SK-N-MC (cell line): Measurements from ENCODE around the gene PDZD2.

Experiments
- DNase-seq: peaks from one replicate; pipeline ENCODE4 v3.0.0-alpha.2; 2011; ENCODE audit warnings: low read depth, low spot score
- H3K27ac ChIP-seq: fragments of 200-600 bp; sonication (generic); 2 replicates; pipeline ENCODE4 v1.5.1; 2016; ENCODE audit warnings: mixed run types
- H3K36me3 ChIP-seq: fragments of 200-600 bp; sonication (generic); 2 replicates; pipeline ENCODE4 v1.6.1; 2017; ENCODE audit warnings: antibody characterized with exemption, low read length, mixed read lengths; ENCODE audit not compliant: insufficient read depth
- H3K4me3 ChIP-seq: fragments of 200-600 bp; sonication (generic); 2 replicates; pipeline ENCODE4 v1.5.1; 2016
- H3K9ac ChIP-seq: fragments of 200-600 bp; sonication (generic); 2 replicates; pipeline ENCODE4 v1.8.0; 2017; ENCODE audit warnings: mixed run types, mixed read lengths; ENCODE audit not compliant: insufficient read length
- H3K9me3 ChIP-seq: fragments of 200-600 bp; sonication (generic); 2 replicates; pipeline ENCODE4 v1.6.1; 2017; ENCODE audit warnings: low read depth, mild to moderate bottlenecking, antibody characterized with exemption, low read length, moderate library complexity, mixed read lengths
- EZH2 ChIP-seq: fragments of 200-600 bp; sonication (generic); IDR thresholded peaks from one replicate; pipeline ENCODE4 v1.6.1; 2017; ENCODE audit warnings: antibody characterized with exemption
- FOXP2 ChIP-seq: optimal IDR thresholded peaks from 2 replicates; pipeline ENCODE3; 2011; ENCODE audit warnings: mild to moderate bottlenecking, moderate library complexity; ENCODE audit not compliant: insufficient read depth; ENCODE audit errors: extremely low read length, control extremely low read depth
- POLR2AphosphoS5 ChIP-seq: IDR thresholded peaks from 2 replicates; pipeline ENCODE4 v1.6.1; 2012; ENCODE audit warnings: mild to moderate bottlenecking, low read depth, low read length, borderline replicate concordance

The PDZD2 gene

DNA sequence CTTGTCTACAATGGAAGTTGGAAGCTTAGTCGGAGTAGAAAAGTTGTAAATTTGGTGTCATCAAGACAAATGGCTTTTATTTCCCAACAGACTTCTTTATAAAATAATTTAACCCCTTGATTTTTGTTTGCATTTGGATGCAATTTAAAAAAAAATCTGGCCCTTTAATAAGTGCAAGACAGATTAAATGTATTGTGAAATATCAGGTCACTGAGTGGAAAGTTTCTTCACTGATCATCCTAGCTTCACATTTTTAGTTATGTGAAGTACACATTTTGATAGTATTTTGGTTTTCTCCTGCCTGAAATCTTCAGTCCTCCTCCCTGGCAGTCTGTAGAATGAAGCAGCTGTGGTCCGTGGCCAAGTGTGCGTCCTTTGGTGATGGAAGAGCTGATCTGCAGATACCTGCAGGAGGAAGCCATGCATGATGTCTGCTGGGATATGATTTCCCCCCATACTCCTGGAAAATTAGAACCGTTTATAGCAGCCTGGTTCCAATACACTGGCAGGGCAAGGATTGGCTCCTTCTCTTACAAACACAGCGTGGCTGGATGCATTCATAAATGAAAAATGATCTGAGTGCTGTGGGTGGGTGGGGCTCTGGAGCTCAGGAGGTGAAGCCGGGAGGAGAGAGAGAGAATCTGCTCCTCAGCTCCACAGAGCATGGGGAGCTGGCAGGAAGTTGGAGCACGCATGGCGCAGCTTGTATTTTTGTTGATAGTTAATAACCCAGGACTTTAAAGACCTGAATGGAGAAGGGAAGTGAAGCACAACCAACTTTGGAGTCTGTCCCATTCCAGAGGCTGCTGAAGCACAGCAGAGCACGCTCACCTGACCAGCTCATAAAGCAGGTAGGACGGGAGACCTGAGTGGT is 296.8 kb downstream of the PDZD2 start:
- no peak for DNase-seq
- H3K9me3 ChIP-seq, result no peaks in the 10 kb centered on the region
- H3K36me3 ChIP-seq, result no peaks in the 10 kb centered on the region
- TF ChIP-seq EZH2 (no peak), POLR2AphosphoS5 (no peak), FOXP2 (no peak)
- no peak overlapping the region for H3K9ac ChIP-seq
- H3K27ac ChIP-seq, result no peak overlapping the region
- H3K4me3 ChIP-seq, result no peak overlapping the region

DNA sequence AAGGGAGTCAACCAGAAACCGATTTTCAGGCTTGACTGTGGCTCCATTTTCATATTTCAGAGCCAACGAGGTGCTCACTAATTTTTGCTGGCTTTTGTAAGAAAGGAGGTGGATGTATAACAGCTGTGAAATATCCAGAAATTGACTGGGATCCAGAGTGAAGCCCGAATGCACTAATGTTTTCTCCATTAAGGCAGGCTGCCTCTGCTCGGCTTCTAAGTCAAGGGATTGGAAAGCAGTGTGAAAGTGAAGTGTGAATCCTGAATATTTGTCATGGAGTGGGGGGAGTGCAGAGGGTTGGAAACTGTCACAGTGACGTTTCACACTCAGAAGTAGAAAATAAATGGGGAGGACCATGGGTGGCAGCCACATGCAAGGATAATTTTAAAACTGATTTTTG is 297.8 kb downstream of the PDZD2 start:
- Histone ChIP-seq H3K9ac (no peak overlapping the region), H3K9me3 (no peaks in the 10 kb centered on the region), H3K36me3 (no peaks in the 10 kb centered on the region), H3K27ac (no peak overlapping the region), H3K4me3 (no peak overlapping the region)
- DNase-seq, result no peak
- TF ChIP-seq POLR2AphosphoS5 (no peak), EZH2 (no peak), FOXP2 (no peak)

DNA sequence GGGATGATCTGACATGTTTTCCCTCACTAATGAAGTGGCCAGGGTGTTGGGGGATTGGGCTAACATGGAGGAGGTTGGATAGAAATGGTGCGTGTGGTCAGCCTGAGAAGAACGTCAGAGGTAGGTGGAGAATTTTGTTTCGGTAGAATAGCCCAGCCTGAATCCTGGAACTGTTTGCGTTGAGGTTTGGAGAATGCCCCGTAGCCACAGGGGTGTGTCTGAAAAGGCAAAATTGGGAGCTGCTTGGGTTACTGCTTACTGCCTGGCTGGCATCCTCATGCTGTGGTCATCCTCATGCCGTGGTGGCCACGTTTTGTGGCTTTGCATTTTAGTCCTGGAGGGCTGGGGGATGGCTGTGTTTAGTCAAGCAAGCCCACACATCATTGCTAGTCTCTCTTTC is 298.3 kb downstream of the PDZD2 start:
- no peak overlapping the region for H3K9ac ChIP-seq
- H3K27ac ChIP-seq, result no peak overlapping the region
- no peaks in the 10 kb centered on the region for H3K9me3 ChIP-seq
- no peaks in the 10 kb centered on the region for H3K36me3 ChIP-seq
- H3K4me3 ChIP-seq, result no peak overlapping the region
- DNase-seq, result no peak
- TF ChIP-seq EZH2 (no peak), POLR2AphosphoS5 (no peak), FOXP2 (no peak)

DNA sequence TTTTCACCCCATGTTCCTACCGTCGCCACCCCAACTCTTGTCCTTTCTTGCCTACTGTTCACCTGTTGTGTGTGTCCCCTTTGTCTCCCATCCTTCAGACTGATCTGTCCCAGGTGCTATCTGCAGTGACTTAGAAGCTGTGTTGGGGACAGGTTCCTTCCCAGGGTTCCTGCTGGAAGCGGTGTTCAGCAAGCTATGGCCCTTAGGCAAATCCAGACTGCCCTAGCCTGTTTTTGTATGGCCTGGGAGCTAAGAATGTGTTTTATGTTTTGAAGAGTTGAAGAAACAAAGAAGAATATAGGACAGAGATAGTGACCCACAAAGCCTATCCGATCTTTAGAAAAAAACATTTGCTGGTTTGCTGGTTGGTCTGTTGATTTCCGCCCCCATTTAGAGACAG is 298.8 kb downstream of the PDZD2 start:
- Histone ChIP-seq H3K4me3 (no peak overlapping the region), H3K9me3 (no peaks in the 10 kb centered on the region), H3K9ac (no peak overlapping the region), H3K27ac (no peak overlapping the region), H3K36me3 (no peaks in the 10 kb centered on the region)
- TF ChIP-seq FOXP2 (no peak), EZH2 (no peak), POLR2AphosphoS5 (no peak)
- DNase-seq, result no peak

DNA sequence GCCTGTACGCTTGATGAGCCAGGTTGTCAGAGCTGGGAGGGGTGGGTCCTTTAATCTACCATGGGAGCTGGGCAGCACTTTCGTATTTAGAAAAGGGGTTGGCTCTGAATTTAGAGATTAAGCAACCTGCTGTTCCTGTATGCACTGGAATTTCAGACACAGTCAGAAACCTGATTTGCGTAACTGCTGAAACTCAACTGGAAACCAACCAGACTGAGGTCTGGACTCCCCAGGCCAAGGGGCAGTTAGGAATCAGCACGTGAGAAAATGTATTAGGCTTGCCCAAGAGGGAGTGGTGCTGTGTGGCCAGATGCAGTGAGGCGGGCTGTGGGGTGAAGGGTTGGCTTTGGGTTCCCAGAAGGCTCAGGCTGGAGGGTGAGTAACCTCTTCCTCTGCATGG is 300.2 kb downstream of the PDZD2 start:
- TF ChIP-seq EZH2 (no peak), POLR2AphosphoS5 (no peak), FOXP2 (no peak)
- H3K9ac ChIP-seq, result no peak overlapping the region
- no peaks in the 10 kb centered on the region for H3K9me3 ChIP-seq
- H3K27ac ChIP-seq, result no peak overlapping the region
- H3K36me3 ChIP-seq, result no peaks in the 10 kb centered on the region
- DNase-seq, result no peak
- H3K4me3 ChIP-seq, result no peak overlapping the region

DNA sequence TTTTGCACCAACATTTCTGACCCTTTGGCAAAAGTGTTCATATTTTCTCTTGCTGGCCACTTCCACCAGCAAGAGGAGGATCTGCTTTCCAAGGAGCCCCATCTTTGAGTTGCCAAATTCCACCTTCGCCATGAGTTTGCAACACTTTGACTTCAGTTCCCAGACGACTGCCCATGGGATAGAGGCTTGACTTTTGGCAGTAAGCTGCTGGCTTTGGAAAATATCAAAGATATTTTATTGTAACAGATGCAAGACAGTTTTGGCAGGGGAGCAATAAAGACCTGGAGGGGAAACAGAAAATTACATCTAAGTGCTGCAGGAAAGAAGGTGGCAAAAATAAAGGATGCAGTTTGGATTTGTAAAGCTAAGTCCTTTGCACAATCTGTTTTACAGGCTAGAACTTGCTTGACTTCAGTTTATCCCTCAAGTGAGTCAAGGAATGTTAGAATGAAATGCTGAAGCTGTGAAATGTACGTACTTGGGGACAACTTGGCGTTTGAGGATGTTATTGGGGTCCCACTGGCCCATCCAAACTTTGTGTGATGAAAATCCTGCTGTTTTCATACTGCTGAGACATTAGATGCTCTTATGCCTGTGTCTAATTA is 302.3 kb downstream of the PDZD2 start:
- Histone ChIP-seq H3K36me3 (no peaks in the 10 kb centered on the region), H3K4me3 (no peak overlapping the region), H3K9ac (no peak overlapping the region), H3K9me3 (no peaks in the 10 kb centered on the region), H3K27ac (no peak overlapping the region)
- DNase-seq, result no peak
- TF ChIP-seq POLR2AphosphoS5, result no peak
- TF ChIP-seq FOXP2, result no peak
- TF ChIP-seq EZH2, result no peak

DNA sequence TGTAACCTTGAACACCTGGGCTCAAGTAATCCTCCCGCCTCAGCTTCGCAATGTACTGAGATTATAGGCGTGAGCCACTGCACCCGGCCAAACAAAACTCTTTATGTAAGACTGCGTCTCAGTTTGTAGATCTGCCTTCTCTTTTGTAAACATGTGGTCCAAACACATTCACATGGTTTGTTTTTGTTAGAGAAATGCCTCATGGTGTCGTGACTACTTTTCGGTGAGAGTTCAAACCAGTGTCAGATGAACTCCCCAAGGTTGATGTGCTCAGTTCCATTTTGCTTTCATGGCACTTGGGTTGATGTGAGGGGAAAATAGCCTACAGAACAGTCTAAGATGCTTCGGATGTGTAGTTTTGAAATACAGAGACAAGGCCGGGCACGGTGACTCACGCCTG is 303.6 kb downstream of the PDZD2 start:
- H3K4me3 ChIP-seq, result no peak overlapping the region
- no peak overlapping the region for H3K9ac ChIP-seq
- no peak for DNase-seq
- H3K36me3 ChIP-seq, result no peaks in the 10 kb centered on the region
- TF ChIP-seq POLR2AphosphoS5 (no peak), EZH2 (no peak), FOXP2 (no peak)
- H3K9me3 ChIP-seq, result no peaks in the 10 kb centered on the region
- no peak overlapping the region for H3K27ac ChIP-seq

DNA sequence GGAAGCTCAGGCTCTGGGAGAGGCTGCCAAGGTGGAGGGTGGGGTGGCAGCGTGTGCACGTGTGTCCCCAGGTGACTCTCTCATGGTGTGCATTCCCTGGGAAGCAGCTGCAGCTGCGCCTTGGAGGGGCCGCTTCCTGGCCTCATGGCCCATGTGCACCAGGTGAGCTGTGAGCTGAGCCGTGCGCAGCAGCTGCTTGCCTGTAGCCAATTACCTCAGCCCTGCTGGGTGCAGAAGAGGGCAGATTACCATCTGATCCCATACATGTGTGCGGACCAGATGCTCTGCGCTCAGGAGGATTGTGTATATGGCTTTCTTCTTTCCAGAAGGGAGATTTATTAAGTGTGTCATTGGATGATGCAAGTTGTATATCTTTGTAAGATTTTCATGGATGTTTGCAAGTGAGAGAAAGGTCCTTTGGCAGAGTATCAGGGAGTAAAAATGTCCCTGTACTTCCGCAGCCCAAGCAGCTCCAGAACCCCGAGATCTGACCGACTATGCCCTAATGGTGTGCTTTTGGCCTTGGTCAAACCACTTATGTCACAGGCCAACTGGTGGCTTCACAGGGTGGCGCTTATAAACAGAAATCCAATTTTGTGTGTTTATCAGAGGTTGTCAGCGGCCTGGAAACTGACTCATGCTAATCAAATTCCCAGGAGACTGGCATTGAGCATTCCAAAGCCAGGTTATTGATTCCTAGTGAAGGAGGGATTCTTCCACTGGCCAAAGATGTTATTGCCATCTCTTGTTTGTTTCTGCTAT is 305.9 kb downstream of the PDZD2 start:
- no peak for DNase-seq
- H3K9ac ChIP-seq, result no peak overlapping the region
- H3K36me3 ChIP-seq, result no peaks in the 10 kb centered on the region
- no peak overlapping the region for H3K4me3 ChIP-seq
- H3K27ac ChIP-seq, result no peak overlapping the region
- H3K9me3 ChIP-seq, result no peaks in the 10 kb centered on the region
- TF ChIP-seq EZH2 (no peak), POLR2AphosphoS5 (no peak), FOXP2 (no peak)
